ENCODE measurements around the gene CADPS2.

GRCh38 chr7:122789156-122789555 lies 97.1 kb downstream of the CADPS2 start:
- TF ChIP-seq CTCF (IDR thresholded peaks at IDR 0.05; ENCODE audit: low read depth, low read length, missing input control) (no peak), YY1 (IDR thresholded peaks at IDR 0.05) (no peak), TAF1 (conservative IDR thresholded peaks at IDR 0.05) (no peak), RAD21 (IDR thresholded peaks at IDR 0.05) (no peak), FOXA2 (IDR thresholded peaks at IDR 0.05) (no peak), FOXA1 (IDR thresholded peaks at IDR 0.05) (no peak), JUND (IDR thresholded peaks at IDR 0.05) (no peak), EGR1 (IDR thresholded peaks at IDR 0.05; ENCODE audit: low read depth in 2 of 2) (no peak), ZBTB33 (IDR thresholded peaks at IDR 0.05) (no peak)

Measured in liver (tissue), 3 donors.